Uterus (tissue), 2 donors: ENCODE measurements around the gene DEPDC1.

ENCODE experiments used
- POLR2A ChIP-seq, 2 donors: fragments of 450-650 bp; IDR thresholded peaks; one replicate each; pipeline ENCODE4 v1.6.1; 2016; ENCODE audit warnings: antibody characterized with exemption in 2 of 2, mild to moderate bottlenecking in 1 of 2, moderate library complexity in 1 of 2
- TF ChIP-seq, protein P1 (sequence below), 4 experiments: fragments of 200-600 bp in 2 of 4; fragments of 450-650 bp in 2 of 4; sonication (generic) in 2 of 4; IDR thresholded peaks; one replicate each; pipeline ENCODE4 v1.5.1; 2016 to 2019; ENCODE audit warnings: antibody characterized with exemption in 4 of 4, mild to moderate bottlenecking in 2 of 4, moderate library complexity in 1 of 4

DNA sequence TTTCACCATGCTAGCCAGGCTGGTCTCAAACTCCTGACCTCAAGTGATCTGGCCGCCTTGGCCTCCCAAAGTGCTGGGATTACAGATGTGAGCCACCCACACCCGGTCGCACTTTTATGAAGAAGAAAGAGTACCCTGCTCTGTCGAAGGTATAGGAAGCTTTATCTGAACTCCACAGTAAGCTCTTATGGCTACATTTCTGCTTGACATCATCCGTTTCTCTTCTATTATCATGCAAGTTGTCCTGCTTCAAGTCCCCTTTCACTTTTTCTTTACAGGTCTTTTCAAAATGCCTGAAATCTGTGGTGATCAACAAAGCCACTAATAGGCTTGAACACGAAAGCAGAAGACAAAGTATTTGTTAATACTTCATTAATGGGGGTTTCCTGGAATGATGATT, 51.2 kb downstream of the DEPDC1 start:
- TF ChIP-seq, protein P1, sequence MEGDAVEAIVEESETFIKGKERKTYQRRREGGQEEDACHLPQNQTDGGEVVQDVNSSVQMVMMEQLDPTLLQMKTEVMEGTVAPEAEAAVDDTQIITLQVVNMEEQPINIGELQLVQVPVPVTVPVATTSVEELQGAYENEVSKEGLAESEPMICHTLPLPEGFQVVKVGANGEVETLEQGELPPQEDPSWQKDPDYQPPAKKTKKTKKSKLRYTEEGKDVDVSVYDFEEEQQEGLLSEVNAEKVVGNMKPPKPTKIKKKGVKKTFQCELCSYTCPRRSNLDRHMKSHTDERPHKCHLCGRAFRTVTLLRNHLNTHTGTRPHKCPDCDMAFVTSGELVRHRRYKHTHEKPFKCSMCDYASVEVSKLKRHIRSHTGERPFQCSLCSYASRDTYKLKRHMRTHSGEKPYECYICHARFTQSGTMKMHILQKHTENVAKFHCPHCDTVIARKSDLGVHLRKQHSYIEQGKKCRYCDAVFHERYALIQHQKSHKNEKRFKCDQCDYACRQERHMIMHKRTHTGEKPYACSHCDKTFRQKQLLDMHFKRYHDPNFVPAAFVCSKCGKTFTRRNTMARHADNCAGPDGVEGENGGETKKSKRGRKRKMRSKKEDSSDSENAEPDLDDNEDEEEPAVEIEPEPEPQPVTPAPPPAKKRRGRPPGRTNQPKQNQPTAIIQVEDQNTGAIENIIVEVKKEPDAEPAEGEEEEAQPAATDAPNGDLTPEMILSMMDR (IDR thresholded peaks at IDR 0.05) = no peak
- TF ChIP-seq POLR2A (IDR thresholded peaks at IDR 0.05) = no peak
